22Rv1 (cell line): ENCODE results near the gene MFSD6.
A peak's percentile ranks its signal among the peaks of the same experiment; 100 is the strongest.

Source experiments
- H3K27ac ChIP-seq: fragments of 450-650 bp; 2 replicates; pipeline ENCODE4 v1.5.1; 2017
- ZFX ChIP-seq: fragments of 450-650 bp; IDR thresholded peaks from 2 replicates; pipeline ENCODE4 v1.6.1; 2017; ENCODE audit warnings: antibody characterized with exemption, borderline replicate concordance
- TF ChIP-seq, protein P1 (sequence below): fragments of 450-650 bp; IDR thresholded peaks from 2 replicates; pipeline ENCODE4 v1.5.1; 2017; ENCODE audit warnings: mild to moderate bottlenecking

Gene MFSD6

DNA sequence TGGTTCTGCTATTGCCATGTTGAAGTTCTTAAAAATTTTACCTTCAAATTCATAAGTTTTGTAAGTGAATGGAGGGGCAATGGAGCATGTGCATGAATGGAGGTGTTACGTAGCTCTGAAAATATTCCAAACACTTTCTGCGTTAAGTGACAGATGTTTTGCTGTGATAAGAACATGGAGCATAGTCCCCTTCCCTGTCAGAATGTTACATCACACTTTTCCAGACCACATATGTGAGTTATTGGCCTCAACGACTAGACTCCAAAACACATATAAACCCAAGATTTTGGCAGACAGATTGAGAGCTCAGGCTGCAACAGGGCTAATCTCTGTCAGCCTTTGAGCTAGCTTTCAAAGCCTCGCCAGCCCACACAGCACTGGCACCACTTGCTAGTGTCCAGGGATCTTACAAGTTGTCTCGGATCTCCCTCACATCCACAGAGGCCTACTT lies 27.2 kb upstream of the MFSD6 start:
- H3K27ac ChIP-seq = no peak overlapping the region
- TF ChIP-seq ZFX = no peak
- TF ChIP-seq, protein P1, sequence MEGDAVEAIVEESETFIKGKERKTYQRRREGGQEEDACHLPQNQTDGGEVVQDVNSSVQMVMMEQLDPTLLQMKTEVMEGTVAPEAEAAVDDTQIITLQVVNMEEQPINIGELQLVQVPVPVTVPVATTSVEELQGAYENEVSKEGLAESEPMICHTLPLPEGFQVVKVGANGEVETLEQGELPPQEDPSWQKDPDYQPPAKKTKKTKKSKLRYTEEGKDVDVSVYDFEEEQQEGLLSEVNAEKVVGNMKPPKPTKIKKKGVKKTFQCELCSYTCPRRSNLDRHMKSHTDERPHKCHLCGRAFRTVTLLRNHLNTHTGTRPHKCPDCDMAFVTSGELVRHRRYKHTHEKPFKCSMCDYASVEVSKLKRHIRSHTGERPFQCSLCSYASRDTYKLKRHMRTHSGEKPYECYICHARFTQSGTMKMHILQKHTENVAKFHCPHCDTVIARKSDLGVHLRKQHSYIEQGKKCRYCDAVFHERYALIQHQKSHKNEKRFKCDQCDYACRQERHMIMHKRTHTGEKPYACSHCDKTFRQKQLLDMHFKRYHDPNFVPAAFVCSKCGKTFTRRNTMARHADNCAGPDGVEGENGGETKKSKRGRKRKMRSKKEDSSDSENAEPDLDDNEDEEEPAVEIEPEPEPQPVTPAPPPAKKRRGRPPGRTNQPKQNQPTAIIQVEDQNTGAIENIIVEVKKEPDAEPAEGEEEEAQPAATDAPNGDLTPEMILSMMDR = no peak

DNA sequence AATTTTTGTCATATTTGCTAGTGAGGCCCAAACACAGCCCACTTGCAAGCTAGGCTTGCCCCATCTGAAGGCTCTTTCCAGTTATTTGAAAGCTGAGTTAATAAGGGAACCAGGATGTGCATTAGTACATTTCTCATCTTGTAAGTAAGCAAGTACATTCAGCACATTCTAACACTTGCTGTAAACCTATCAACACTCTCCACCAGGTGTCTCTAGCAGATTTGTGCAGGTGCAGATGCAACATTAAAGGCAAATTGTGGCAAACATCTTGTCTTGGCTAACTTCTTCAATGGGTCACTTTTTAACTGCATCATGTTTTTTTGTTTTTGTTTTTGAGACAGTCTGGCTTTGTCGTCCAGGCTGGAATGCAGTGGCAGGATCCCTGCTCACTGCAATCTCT lies 25.3 kb upstream of the MFSD6 start:
- no peak overlapping the region for H3K27ac ChIP-seq
- TF ChIP-seq ZFX = no peak
- TF ChIP-seq, protein P1 = peak; percentile 69

DNA sequence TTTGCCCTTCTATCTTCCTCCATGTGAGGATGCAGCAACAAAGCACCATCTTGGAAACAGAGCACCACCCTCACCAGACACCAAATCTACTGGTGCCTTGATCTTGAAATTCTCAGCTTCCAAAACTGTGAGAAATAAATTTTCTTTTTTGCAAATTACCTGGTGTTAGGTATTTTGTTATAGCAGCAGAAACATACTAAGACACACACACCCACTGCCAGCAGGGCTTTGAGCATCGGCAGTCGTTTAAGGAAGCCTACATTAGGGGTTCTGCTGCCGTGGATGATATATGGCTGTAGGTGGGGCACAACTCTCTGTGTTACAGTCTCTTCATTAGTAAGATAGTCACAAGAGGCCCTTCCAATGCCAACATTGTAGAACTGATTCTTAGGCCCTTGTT lies 20.7 kb upstream of the MFSD6 start:
- H3K27ac ChIP-seq = no peak overlapping the region
- TF ChIP-seq, protein P1 = no peak
- no peak for TF ChIP-seq ZFX

DNA sequence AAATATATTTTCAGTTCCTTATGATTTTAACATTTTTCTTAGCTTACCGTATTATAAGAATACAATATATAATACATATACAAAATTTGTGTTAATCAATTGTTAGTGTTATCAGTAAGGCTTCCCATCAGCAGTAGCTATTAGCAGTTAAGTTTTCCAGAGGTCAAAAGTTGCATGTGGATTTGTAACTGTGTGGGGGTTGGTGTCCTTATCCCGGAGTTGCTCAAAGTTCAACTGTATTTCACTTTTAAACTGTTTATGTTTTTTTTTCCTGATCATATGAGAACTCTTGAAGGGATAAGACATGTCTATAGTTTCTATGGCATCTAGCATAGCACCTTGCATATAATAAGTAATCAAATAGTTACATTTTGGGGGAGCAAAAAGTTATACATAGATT lies 11.9 kb upstream of the MFSD6 start:
- no peak overlapping the region for H3K27ac ChIP-seq
- TF ChIP-seq ZFX = no peak
- TF ChIP-seq, protein P1 = no peak

DNA sequence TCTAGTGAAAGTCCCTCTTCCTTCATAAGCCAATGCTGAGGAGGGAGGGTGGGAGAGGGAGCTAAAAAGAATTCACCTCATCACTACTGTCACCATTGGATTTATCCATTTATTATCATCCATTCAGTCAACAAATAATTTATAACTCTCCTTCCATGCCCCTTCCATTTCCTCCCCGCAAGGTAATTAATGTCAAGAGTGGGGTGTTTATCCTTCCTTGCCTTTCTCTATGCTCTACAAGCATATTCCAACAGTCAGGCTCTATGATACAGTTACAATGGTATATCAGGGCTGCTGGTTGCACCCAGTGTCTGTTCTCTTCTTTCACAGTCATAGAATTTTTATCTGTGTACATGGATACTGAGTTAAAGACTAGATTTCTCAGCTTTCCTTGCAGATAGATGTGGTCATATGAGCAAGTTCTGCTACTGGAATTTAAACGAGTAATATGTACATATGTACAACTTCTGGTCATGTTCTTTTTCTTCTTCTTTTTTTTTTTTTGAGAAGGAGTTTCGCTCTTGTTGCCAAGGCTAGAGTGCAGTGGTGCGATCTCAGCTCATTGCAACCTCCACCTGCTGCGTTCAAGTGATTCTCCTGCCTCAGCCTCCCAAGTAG lies 5.1 kb upstream of the MFSD6 start:
- TF ChIP-seq, protein P1 = no peak
- no peak overlapping the region for H3K27ac ChIP-seq

DNA sequence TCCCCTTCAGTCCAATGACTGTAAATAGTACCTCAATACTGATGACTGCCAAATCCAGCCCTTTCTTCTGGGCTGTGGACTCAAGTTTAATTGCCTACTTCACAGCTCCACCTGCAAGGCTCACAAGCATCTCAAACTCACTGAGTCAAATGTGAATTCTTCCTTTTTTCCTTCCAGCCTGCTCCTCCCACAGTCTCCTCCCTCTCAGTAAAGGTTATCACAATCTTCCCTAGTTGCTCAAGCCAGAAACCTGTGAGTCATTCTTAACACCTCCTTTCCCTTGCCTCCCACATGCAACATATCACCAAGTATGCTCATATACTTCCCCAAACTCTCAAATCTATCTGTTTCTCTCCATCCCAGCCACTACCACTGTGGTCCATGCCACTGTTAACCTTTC lies 3.7 kb upstream of the MFSD6 start:
- H3K27ac ChIP-seq = no peak overlapping the region
- TF ChIP-seq, protein P1 = no peak
- TF ChIP-seq ZFX = no peak

DNA sequence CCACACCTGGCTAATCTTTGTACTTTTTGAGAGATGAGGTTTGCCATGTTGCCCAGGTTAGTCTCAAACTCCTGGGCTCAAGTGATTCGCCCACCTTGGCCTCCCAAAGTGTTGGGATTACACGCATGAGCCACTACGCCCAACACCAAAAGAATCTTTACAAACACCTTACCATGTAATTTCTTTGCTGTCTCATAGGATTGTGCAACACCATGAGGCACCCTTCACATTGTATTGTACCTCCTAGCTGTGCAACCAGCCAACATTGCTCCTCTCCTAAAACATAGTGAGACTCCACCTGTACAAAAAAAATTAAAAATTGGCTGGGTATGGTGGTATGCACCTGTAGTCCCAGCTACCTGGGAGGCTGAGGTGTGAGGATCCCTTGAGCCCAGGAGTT lies 3.1 kb upstream of the MFSD6 start:
- TF ChIP-seq, protein P1 = no peak
- no peak for TF ChIP-seq ZFX
- H3K27ac ChIP-seq = no peak overlapping the region
